Measurements from ENCODE around the gene CASP6.
A peak's percentile ranks its signal among the peaks of the same experiment; 100 is the strongest.

CASP6 gene

DNA sequence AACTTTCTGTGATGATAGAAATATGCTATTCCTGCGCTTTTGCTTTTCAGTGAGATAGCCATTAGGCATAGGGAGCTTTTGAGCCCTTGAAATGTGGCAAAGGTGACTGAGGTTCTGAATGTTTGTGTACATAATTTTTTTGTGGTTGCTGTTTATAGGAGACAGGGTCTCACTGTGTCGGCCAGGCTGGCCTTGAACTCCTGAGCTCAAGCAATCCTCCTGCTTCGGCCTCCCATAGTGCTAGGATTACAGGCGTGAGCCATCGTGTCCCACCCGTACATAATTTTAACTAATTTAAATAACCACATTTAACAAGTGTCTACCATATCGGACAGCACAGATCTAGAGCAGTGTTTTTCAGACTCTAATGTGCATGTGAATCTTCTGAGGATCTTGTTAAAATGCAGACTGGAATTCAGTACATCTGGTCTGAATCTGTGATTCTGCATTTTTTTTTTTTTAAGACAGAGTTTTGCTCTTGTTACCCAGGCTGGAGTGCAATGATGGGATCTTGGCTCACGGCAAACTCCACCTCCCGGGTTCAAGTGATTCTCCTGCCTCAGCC, 45.3 kb downstream of the CASP6 start:
- no peak overlapping the region for H3K4me3 ChIP-seq (replicated peaks in 1 of 2; ENCODE audit: low read depth in 2 of 2, low read length in 2 of 2)
- TF ChIP-seq, protein P1, sequence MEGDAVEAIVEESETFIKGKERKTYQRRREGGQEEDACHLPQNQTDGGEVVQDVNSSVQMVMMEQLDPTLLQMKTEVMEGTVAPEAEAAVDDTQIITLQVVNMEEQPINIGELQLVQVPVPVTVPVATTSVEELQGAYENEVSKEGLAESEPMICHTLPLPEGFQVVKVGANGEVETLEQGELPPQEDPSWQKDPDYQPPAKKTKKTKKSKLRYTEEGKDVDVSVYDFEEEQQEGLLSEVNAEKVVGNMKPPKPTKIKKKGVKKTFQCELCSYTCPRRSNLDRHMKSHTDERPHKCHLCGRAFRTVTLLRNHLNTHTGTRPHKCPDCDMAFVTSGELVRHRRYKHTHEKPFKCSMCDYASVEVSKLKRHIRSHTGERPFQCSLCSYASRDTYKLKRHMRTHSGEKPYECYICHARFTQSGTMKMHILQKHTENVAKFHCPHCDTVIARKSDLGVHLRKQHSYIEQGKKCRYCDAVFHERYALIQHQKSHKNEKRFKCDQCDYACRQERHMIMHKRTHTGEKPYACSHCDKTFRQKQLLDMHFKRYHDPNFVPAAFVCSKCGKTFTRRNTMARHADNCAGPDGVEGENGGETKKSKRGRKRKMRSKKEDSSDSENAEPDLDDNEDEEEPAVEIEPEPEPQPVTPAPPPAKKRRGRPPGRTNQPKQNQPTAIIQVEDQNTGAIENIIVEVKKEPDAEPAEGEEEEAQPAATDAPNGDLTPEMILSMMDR (IDR thresholded peaks at IDR 0.05; ENCODE audit: low read depth, low read length), result no peak
- no peak for DNase-seq (ENCODE audit: low read depth in 2 of 2)

DNA sequence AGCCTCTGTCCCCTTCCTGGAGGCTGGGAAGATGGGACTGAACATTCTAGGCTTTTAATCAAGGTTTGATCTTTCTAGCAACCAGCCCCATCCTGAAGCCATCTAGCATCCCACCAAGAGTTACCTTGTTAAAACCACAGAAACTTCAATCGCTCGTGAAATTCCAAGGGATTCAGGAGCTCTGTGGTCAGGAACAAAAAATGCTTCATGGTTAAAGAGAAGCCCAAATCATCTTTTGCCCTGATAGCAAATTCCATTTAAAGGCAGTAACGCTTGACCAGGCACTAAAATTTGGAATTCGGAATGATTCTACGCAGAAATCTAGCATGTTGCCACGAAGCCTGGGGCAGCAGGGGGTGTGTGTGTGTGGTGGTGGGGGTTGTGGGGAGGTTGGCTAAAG, 47.8 kb downstream of the CASP6 start:
- TF ChIP-seq, protein P1 (IDR thresholded peaks at IDR 0.05; ENCODE audit: low read depth, low read length), result no peak
- H3K4me3 ChIP-seq (replicated peaks in 1 of 2; ENCODE audit: low read depth in 2 of 2, low read length in 2 of 2), result no peak overlapping the region
- no peak for DNase-seq (ENCODE audit: low read depth in 2 of 2)

DNA sequence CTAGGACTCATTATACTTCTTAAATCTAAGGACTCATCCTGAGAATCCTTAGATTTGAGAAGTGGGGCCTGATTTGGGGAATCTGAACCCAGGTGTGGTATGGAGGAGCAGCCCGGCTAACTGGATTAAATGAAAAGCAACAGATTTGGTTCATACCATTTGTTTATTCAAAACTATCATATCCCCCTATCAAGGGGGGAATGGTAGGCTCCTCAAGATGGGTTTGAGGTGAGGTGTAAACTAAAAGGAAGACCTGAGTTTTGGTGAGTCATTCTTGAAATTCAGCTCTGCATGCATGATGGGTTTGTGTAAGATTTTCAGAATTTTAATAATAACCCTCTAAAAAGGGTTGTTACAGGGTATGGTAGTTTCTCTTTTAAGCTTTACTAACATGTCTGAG, 53.4 kb downstream of the CASP6 start:
- H3K4me3 ChIP-seq (replicated peaks in 1 of 2; ENCODE audit: low read depth in 2 of 2, low read length in 2 of 2), result no peak overlapping the region
- DNase-seq (ENCODE audit: low read depth in 2 of 2), result no peak
- TF ChIP-seq, protein P1 (IDR thresholded peaks at IDR 0.05; ENCODE audit: low read depth, low read length), result no peak

DNA sequence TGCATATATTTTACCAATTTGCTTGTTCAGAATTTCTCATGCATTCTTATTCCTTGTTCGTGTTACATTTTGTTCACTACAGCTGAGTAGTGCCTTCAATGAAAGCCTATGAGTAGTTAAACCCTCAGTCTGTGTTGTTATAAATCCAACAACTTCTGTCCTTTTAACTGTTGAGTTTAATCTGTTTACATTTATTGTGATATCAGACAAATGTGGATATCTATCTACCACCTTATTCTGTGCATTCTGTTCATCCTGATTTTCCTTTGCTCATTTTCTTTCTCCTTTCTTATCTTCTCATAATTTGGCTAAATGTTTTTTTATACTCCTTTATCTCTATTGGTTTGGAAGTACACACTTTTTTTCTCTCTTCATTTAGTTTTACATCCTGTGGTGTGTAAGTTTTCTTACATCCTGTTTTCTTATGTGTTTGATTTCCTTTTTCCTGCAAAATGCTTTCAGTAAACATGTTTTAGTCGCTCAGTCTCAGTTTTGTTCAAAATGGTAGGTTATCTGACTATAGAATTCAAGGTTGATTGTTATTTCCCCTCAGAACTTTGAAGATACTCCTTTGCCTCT, 54.2 kb downstream of the CASP6 start:
- DNase-seq (ENCODE audit: low read depth in 2 of 2), result no peak
- TF ChIP-seq, protein P1 (IDR thresholded peaks at IDR 0.05; ENCODE audit: low read depth, low read length), result no peak
- H3K4me3 ChIP-seq (replicated peaks in 1 of 2; ENCODE audit: low read depth in 2 of 2, low read length in 2 of 2), result no peak overlapping the region

DNA sequence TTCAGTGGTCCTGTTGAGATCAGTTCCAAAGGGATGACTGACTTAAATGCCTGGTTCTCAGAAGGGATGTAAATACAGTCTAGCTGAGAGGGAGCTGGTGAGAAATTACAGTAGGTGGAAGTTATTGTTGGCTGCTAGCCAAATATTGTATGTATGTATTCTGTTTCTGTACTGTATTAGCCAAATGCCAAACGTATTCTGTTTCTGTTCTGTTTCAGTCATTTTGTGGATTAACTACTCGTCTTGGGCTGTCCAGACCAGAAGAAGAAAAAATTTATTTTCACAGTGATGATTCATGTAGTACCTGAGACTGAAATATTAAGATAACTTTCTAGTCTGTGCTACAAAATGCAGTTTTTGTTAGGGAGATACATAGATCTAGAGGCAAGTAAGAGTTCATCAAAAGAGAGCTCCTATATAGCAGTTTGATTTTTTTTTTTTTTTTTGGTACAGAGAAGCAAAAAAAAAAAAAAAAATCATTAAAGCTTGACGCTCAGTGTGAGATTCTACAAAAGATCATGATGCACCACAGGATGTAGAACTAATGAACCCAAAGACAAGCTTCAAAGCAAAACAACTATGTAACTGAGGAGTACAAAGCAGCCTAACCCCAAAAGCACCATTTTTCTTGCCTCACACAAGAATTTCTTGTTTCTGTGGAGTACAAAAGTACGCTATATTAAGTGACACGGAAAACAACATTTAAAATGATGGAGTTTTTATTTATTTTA, 54.8 kb downstream of the CASP6 start:
- no peak overlapping the region for H3K4me3 ChIP-seq (replicated peaks in 1 of 2; ENCODE audit: low read depth in 2 of 2, low read length in 2 of 2)
- TF ChIP-seq, protein P1 (IDR thresholded peaks at IDR 0.05; ENCODE audit: low read depth, low read length), result no peak
- peak in 1 of 2 donors; percentile 23 for DNase-seq (ENCODE audit: low read depth in 2 of 2)

DNA sequence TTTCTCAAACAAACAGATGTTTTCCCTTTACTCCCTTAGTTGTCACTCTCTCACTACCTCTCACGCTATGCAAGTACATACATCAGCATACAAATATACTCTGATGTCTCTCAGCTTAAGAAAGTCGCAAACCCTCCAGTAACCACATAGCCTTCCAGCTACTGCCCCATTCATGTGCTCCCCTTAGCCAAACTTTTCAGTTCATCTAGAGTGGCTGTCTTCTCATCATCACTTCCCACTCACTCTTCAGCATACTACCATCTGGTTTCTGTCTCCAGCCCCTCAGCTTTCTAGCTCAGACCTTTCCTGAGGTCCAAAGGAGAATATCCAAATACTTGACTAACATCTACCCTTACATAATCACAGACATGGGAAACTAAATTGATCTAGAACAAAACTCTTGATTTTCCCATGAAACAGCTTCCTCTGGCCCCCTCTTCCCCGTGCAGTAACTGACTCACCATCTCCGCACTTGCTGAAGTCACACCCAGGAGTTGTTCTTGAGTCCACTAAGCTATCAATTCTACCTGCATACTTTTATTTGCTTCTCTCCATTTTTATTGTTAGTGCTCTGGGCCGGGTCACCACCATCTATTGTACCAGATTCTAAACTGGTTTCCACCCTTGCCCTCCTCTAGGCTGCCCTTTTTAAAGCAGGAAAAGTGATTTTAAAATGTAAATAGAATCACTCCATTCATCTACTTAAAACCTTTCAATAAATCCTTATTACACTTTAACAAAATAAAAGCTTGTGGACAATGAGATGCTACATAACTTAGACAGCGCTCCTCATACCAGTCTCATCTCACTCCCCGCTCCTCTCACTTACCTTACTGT, 57.2 kb downstream of the CASP6 start:
- no peak for DNase-seq (ENCODE audit: low read depth in 2 of 2)
- no peak overlapping the region for H3K4me3 ChIP-seq (replicated peaks in 1 of 2; ENCODE audit: low read depth in 2 of 2, low read length in 2 of 2)
- TF ChIP-seq, protein P1 (IDR thresholded peaks at IDR 0.05; ENCODE audit: low read depth, low read length), result no peak
